ENCODE data around the gene UGT2B10. TPM values are rescaled to one million over a fixed set of nuclear protein-coding genes. Genes with fewer than 3 reads are reported as not detected.
"Not testable (repeated sequence)": the region's sequence is repeated elsewhere in the genome, so short reads cannot be mapped to it uniquely, and the experiment has no call there.

Gene UGT2B10
- total RNA-seq, 2 donors from 2014 or later = not detected

- Histone ChIP-seq H3K9me3 (no peaks in the 10 kb centered on the region), H3K36me3 (no peaks in the 10 kb centered on the region), H3K27me3 (replicated peaks; ENCODE audit: insufficient read depth) (no peaks in the 10 kb centered on the region), H3K27ac (no peak overlapping the region), H3K4me1 (ENCODE audit: control insufficient read depth in 1 of 2, low read depth in 2 of 2) (no peaks in the 10 kb centered on the region), H3K4me3 (no peak overlapping the region)
- TF ChIP-seq CTCF (IDR thresholded peaks at IDR 0.05) = no peak
- DNase-seq (ENCODE audit: low spot score) = no peak
- no peak for ATAC-seq (ENCODE audit: insufficient number of reproducible peaks, low FRiP score, low read depth)
Measured at GRCh38 chr4:68803013-68803412, 12.8 kb upstream of the UGT2B10 start.

GRCh38 chr4:68808060-68808459, 7.7 kb upstream of the UGT2B10 start:
- H3K9me3 ChIP-seq = no peaks in the 10 kb centered on the region
- no peaks in the 10 kb centered on the region for H3K4me1 ChIP-seq (ENCODE audit: control insufficient read depth in 1 of 2, low read depth in 2 of 2)
- ATAC-seq (ENCODE audit: insufficient number of reproducible peaks, low FRiP score, low read depth) (no peak), DNase-seq (ENCODE audit: low spot score) (no peak)
- no peak overlapping the region for H3K27ac ChIP-seq
- TF ChIP-seq CTCF (IDR thresholded peaks at IDR 0.05) = no peak
- no peak overlapping the region for H3K4me3 ChIP-seq
- H3K27me3 ChIP-seq (replicated peaks; ENCODE audit: insufficient read depth) = no peaks in the 10 kb centered on the region
- no peaks in the 10 kb centered on the region for H3K36me3 ChIP-seq

DNA sequence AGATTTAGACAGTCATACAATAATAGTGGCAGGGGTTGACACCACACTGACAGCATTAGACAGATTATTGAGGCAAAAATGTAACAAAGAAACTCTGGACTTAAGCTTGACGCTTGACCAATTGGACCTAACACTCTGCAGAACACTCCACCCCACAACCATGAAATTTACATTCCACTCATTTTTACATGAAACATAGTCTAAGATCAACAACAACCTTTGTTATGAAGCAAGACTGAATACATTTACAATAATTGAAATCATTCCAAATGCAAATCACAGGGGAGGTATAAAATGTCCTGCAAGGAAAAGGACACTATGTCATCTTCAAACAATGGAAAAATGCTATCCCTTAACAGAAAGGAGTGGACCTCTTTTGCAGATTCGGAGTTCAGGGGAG, 4.9 kb upstream of the UGT2B10 start:
- DNase-seq (ENCODE audit: low spot score) (no peak), ATAC-seq (ENCODE audit: insufficient number of reproducible peaks, low FRiP score, low read depth) (no peak)
- Histone ChIP-seq H3K27me3 (replicated peaks; ENCODE audit: insufficient read depth) (no peaks in the 10 kb centered on the region), H3K4me3 (no peak overlapping the region), H3K9me3 (no peaks in the 10 kb centered on the region), H3K4me1 (ENCODE audit: control insufficient read depth in 1 of 2, low read depth in 2 of 2) (no peaks in the 10 kb centered on the region), H3K27ac (no peak overlapping the region), H3K36me3 (no peaks in the 10 kb centered on the region)
- no peak for TF ChIP-seq CTCF (IDR thresholded peaks at IDR 0.05)

DNA sequence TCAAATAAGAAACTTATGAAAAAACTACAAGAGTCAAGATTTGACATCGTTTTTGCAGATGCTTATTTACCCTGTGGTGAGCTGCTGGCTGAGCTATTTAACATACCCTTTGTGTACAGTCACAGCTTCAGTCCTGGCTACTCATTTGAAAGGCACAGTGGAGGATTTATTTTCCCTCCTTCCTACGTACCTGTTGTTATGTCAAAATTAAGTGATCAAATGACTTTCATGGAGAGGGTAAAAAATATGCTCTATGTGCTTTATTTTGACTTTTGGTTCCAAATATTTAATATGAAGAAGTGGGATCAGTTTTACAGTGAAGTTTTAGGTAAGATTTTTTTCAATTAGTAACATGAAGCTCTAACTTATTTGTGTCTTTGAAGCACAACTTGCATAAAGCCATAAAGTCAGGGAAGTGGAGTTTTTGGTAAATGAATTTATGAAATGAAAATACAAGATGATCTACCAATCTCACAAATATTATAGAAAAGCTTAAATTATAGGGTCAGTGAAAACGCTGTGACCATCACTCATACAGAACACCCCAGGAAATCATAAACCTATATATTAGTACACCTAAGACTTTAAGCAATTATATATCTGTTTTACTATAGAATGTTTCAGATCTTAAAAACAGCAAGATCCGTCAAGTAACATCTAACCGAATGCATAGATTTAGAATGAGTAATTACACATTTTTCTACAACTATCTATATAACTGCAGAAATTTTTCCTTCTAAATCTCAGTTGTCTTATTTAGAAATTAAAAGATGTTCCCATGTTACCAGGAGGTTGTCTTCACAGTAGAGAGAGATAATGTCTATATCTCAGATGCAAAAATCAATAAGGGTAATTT, 844 bp downstream of the UGT2B10 start:
- not testable (repeated sequence) for H3K27me3 ChIP-seq (replicated peaks; ENCODE audit: insufficient read depth); DNase-seq (ENCODE audit: low spot score); H3K36me3 ChIP-seq; H3K9me3 ChIP-seq; H3K4me3 ChIP-seq; ATAC-seq (ENCODE audit: insufficient number of reproducible peaks, low FRiP score, low read depth); H3K27ac ChIP-seq; H3K4me1 ChIP-seq (ENCODE audit: control insufficient read depth in 1 of 2, low read depth in 2 of 2)

- no peak for ATAC-seq (ENCODE audit: insufficient number of reproducible peaks, low FRiP score, low read depth)
- H3K36me3 ChIP-seq = no peaks in the 10 kb centered on the region
- no peaks in the 10 kb centered on the region for H3K9me3 ChIP-seq
- no peak overlapping the region for H3K27ac ChIP-seq
- H3K27me3 ChIP-seq (replicated peaks; ENCODE audit: insufficient read depth) = no peaks in the 10 kb centered on the region
- no peak for TF ChIP-seq CTCF (IDR thresholded peaks at IDR 0.05)
- no peaks in the 10 kb centered on the region for H3K4me1 ChIP-seq (ENCODE audit: control insufficient read depth in 1 of 2, low read depth in 2 of 2)
- no peak for DNase-seq (ENCODE audit: low spot score)
- H3K4me3 ChIP-seq = no peak overlapping the region
Measured at GRCh38 chr4:68817386-68817785, 1.6 kb downstream of the UGT2B10 start.

DNA sequence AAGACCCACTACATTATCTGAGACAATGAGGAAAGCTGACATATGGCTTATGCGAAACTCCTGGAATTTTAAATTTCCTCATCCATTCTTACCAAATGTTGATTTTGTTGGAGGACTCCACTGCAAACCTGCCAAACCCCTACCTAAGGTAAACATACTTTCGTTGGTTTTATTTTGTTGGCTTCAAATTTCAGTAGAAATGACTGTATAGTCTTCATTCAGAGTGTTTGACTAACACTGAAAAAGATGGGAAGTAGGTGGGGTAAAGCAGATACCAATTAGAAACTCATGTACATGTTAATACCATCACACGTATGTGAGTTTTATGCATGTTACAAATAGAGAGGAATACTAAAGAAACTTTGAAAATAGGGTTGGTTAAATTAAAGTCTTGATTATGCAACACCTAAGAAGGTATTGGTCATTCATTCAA, 2.3 kb downstream of the UGT2B10 start:
- DNase-seq (ENCODE audit: low spot score); H3K27ac ChIP-seq; H3K9me3 ChIP-seq; H3K27me3 ChIP-seq (replicated peaks; ENCODE audit: insufficient read depth); H3K4me3 ChIP-seq; H3K4me1 ChIP-seq (ENCODE audit: control insufficient read depth in 1 of 2, low read depth in 2 of 2); H3K36me3 ChIP-seq; ATAC-seq (ENCODE audit: insufficient number of reproducible peaks, low FRiP score, low read depth): not testable (repeated sequence)

Measured in thoracic aorta (tissue), 2 donors.